ENCODE results near the gene KRT27.

DNA sequence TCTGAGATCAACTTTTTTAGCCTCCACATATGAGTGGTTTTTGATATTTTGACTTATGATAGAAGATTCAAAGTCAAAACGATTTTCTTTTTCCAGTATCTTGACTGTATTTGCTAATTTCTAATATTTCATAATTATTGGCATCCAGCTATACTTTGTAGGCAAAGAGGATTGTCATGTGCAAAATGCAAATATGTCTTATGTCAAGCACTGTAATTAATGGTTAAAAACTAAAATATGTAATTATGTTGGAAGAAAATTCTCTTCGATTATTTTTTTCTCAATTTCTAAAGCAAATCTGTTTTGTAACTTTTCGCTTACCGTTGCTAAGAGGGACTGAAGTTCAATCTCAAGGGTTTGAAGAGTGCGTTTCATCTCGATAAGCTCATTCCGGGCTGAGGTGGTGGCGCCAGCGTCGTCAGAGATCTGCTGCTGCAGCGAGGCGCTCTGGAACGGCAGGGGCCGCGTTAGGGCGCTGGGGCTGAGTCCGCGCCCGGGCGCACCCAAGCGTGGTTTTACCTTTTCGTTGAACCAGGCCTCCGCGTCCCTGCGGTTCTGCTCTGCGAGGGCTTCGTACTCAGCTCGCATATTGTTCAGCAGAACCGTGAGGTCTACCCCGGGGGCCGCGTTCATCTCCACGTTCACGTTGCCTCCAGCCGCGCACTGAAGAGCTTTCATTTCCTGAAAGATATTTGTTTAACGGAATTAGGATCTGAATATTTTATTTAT, 3.0 kb downstream of the KRT27 start:
- TF ChIP-seq, protein P1, sequence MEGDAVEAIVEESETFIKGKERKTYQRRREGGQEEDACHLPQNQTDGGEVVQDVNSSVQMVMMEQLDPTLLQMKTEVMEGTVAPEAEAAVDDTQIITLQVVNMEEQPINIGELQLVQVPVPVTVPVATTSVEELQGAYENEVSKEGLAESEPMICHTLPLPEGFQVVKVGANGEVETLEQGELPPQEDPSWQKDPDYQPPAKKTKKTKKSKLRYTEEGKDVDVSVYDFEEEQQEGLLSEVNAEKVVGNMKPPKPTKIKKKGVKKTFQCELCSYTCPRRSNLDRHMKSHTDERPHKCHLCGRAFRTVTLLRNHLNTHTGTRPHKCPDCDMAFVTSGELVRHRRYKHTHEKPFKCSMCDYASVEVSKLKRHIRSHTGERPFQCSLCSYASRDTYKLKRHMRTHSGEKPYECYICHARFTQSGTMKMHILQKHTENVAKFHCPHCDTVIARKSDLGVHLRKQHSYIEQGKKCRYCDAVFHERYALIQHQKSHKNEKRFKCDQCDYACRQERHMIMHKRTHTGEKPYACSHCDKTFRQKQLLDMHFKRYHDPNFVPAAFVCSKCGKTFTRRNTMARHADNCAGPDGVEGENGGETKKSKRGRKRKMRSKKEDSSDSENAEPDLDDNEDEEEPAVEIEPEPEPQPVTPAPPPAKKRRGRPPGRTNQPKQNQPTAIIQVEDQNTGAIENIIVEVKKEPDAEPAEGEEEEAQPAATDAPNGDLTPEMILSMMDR (IDR thresholded peaks at IDR 0.05), result no peak
- TF ChIP-seq EZH2 (IDR thresholded peaks at IDR 0.05), result no peak
